A549 (cell line): ENCODE data around the gene IL21. TPM values are rescaled to one million over a fixed set of nuclear protein-coding genes. Genes with fewer than 3 reads are reported as not detected.

ENCODE experiments used
- ATAC-seq, 2 experiments: fragments of 200-7000 bp in 1 of 2; fragments of >200 bp in 1 of 2; cut with Nextera tagmentation in 1 of 2; cut with Tn5 transposase in 1 of 2; 3 replicates each; pipeline versions ENCODE4 v1.8.0 to v1.9.1; 2018 to 2020; ENCODE audit warnings: mild to moderate bottlenecking in 1 of 2, moderate library complexity in 1 of 2
- CTCF ChIA-PET: fragments of 300-600 bp; sonication (Branson Sonifier 250); formaldehyde crosslinking; extraction: SDS; loops from one replicate; lab custom pipeline; 2021; ENCODE audit warnings: antibody characterized with exemption, inconsistent platforms; lab: Yijun Ruan, JAX
- POLR2A ChIA-PET: fragments of 350-600 bp; formaldehyde crosslinking; extraction: SDS; loops from one replicate; lab custom pipeline; 2021; ENCODE audit warnings: antibody characterized with exemption, inconsistent platforms; lab: Yijun Ruan, JAX
- DNase-seq, 2 experiments: peaks; one replicate each; pipeline versions ENCODE4 v3.0.0 to v3.0.0-alpha.2; 2011 to 2016; ENCODE audit warnings: low read depth in 1 of 2, low spot score in 1 of 2
- FAIRE-seq: peaks from 2 replicates; lab custom pipeline; 2011; peaks lifted over from hg19 to GRCh38; lab: Jason Lieb, UNC
- H3K27ac ChIP-seq, 2 experiments: fragments of >200 bp; sonication (Bioruptor Twin); formaldehyde crosslinking; 3 replicates each; pipeline ENCODE4 v1.5.1; 2016 to 2017
- H3K4me1 ChIP-seq: fragments of >200 bp; sonication (Bioruptor Twin); formaldehyde crosslinking; 3 replicates; pipeline ENCODE4 v1.6.1; 2016
- H3K4me2 ChIP-seq: fragments of >200 bp; sonication (Bioruptor Twin); formaldehyde crosslinking; 3 replicates; pipeline ENCODE4 v1.6.1; 2016
- H3K4me3 ChIP-seq: fragments of >200 bp; sonication (Bioruptor Twin); formaldehyde crosslinking; 3 replicates; pipeline ENCODE4 v1.5.1; 2016
- H3K9me3 ChIP-seq: fragments of >200 bp; sonication (Bioruptor Twin); formaldehyde crosslinking; 3 replicates; pipeline ENCODE4 v1.6.1; 2016
- BCL3 ChIP-seq: fragments of >200 bp; sonication (Bioruptor Twin); formaldehyde crosslinking; IDR thresholded peaks from 3 replicates; pipeline ENCODE4 v1.6.1; 2016
- BHLHE40 ChIP-seq: IDR thresholded peaks from 2 replicates; pipeline ENCODE4 v1.6.1; 2012; ENCODE audit warnings: low read depth, low read length, inconsistent platforms
- CBX2 ChIP-seq: fragments of 200-600 bp; sonication (generic); IDR thresholded peaks from 2 replicates; pipeline ENCODE4 v1.6.1; 2016; ENCODE audit warnings: low read depth, mild to moderate bottlenecking, borderline replicate concordance
- CBX8 ChIP-seq: fragments of 200-600 bp; sonication (generic); IDR thresholded peaks from 2 replicates; pipeline ENCODE4 v1.6.1; 2016
- CHD2 ChIP-seq: fragments of 150-350 bp; IDR thresholded peaks from 2 replicates; pipeline ENCODE4 v1.6.1; 2014; ENCODE audit warnings: low read length; ENCODE audit not compliant: partially characterized antibody
- CTCF ChIP-seq: fragments of >200 bp; sonication (Bioruptor Twin); formaldehyde crosslinking; IDR thresholded peaks from 3 replicates; pipeline ENCODE4 v1.5.1; 2016
- E2F6 ChIP-seq: IDR thresholded peaks from 2 replicates; pipeline ENCODE4 v1.6.1; 2012; ENCODE audit warnings: low read depth, borderline replicate concordance
- ELK1 ChIP-seq: fragments of 150-350 bp; IDR thresholded peaks from 2 replicates; pipeline ENCODE4 v1.6.1; 2014; ENCODE audit warnings: low read depth, mild to moderate bottlenecking, low read length
- EP300 ChIP-seq, 2 experiments: fragments of >200 bp; sonication (Bioruptor Twin); formaldehyde crosslinking; IDR thresholded peaks; 2 replicates in 1 of 2; 3 replicates in 1 of 2; pipeline ENCODE4 v1.6.1; 2016 to 2017
- ESRRA ChIP-seq: fragments of 150-350 bp; IDR thresholded peaks from 2 replicates; pipeline ENCODE4 v1.6.1; 2014; ENCODE audit warnings: mild to moderate bottlenecking, low read length, borderline replicate concordance
- FOXS1 ChIP-seq: fragments of 250-450 bp; sonication (Bioruptor Pico); IDR thresholded peaks from 2 replicates; pipeline ENCODE4 v1.5.0; 2020; ENCODE audit warnings: mild to moderate bottlenecking, moderate library complexity
- HDAC2 ChIP-seq: fragments of 200-600 bp; sonication (generic); IDR thresholded peaks from 2 replicates; pipeline ENCODE4 v1.6.1; 2016
- JUN ChIP-seq, 2 experiments: fragments of >200 bp; sonication (Bioruptor Twin); formaldehyde crosslinking; IDR thresholded peaks; 2 replicates in 1 of 2; 3 replicates in 1 of 2; pipeline ENCODE4 v1.6.1; 2016 to 2017
- KDM1A ChIP-seq: fragments of 200-600 bp; sonication (generic); IDR thresholded peaks from 2 replicates; pipeline ENCODE4 v1.6.1; 2016; ENCODE audit warnings: low read depth, mild to moderate bottlenecking
- MAFK ChIP-seq: fragments of 450-650 bp; IDR thresholded peaks from 2 replicates; pipeline ENCODE4 v1.6.1; 2014; ENCODE audit not compliant: partially characterized antibody
- RFX5 ChIP-seq: fragments of 450-650 bp; IDR thresholded peaks from 2 replicates; pipeline ENCODE4 v1.7.1; 2014; ENCODE audit warnings: antibody characterized with exemption, mild to moderate bottlenecking, moderate library complexity
- USF2 ChIP-seq: fragments of 450-650 bp; IDR thresholded peaks from 2 replicates; pipeline ENCODE4 v1.6.1; 2014; ENCODE audit warnings: antibody characterized with exemption
- ZFP36 ChIP-seq: fragments of 450-650 bp; IDR thresholded peaks from 2 replicates; pipeline ENCODE4 v1.6.1; 2014; ENCODE audit warnings: borderline replicate concordance; ENCODE audit not compliant: partially characterized antibody
- ZNF302 ChIP-seq: fragments of 250-450 bp; sonication (Bioruptor Pico); IDR thresholded peaks from 2 replicates; pipeline ENCODE4 v1.9.0; 2021; ENCODE audit warnings: inconsistent platforms, mild to moderate bottlenecking, moderate library complexity
- ZSCAN20 ChIP-seq: fragments of 250-450 bp; sonication (Bioruptor Pico); IDR thresholded peaks from 2 replicates; pipeline ENCODE4 v1.8.0; 2022; ENCODE audit warnings: mild to moderate bottlenecking, moderate library complexity
- WGBS: methylation state at CpG from one replicate; pipeline ENCODE4 v1.1.6; 2017; ENCODE audit errors: missing lambda C conversion rate; 5-methylcytosine and 5-hydroxymethylcytosine counted together
- polyA plus RNA-seq, 4 experiments: library from polyadenylated mRNA; depleted of rRNA in 3 of 4; stranded (reverse); fragments of >200 nt; fragmentation: RNase III in 1 of 4; extraction: RNeasy Plus Mini Kit Qiagen cat#74134 plus additional on column Dnase treatment in 1 of 4; gene quantifications; 2 replicates in 3 of 4; 3 replicates in 1 of 4; pipeline ENCODE4 v1.2.3, GENCODE V29; 2011 to 2017

IL21 gene
- polyA plus RNA-seq, 2 of the 4 experiments (the other 2 are of a cell fraction), result not detected

- POLR2A ChIA-PET, result no interaction called here
- no peak overlapping the region for H3K27ac ChIP-seq
- TF ChIP-seq RFX5 (no peak), CTCF (no peak), CHD2 (no peak), HDAC2 (no peak), BCL3 (no peak), ESRRA (no peak), ZNF302 (no peak), BHLHE40 (no peak), E2F6 (no peak)
- TF ChIP-seq, all 56 proteins: peak for 0
- H3K9me3 ChIP-seq, result no peaks in the 10 kb centered on the region
- FAIRE-seq, result no peak
- H3K4me1 ChIP-seq, result peaks cover 15% of the 10 kb centered on the region
- no peak overlapping the region for H3K4me3 ChIP-seq
- no peak for ATAC-seq
- DNase-seq, result no peak
- H3K4me2 ChIP-seq, result no peak overlapping the region
- CTCF ChIA-PET, result no interaction called here
- 62% methylated on average over 9 of the region's 9 CpGs for WGBS
Observed at GRCh38 chr4:122663814-122664610, 43.1 kb upstream of the IL21 start.

GRCh38 chr4:122663291-122663690 lies 42.4 kb upstream of the IL21 start:
- FAIRE-seq (no peak), ATAC-seq (no peak), DNase-seq (no peak)
- TF ChIP-seq CBX8 (no peak), ELK1 (no peak), BCL3 (no peak), BHLHE40 (no peak), FOXS1 (CRISPR knock-in tag) (no peak)
- Histone ChIP-seq H3K27ac (no peak overlapping the region), H3K4me2 (no peak overlapping the region), H3K4me3 (no peak overlapping the region), H3K9me3 (no peaks in the 10 kb centered on the region), H3K4me1 (peaks cover 15% of the 10 kb centered on the region)
- ChIA-PET POLR2A (no interaction called here), CTCF (no interaction called here)
- 67% methylated on average over 1 of the region's 1 CpG for WGBS

GRCh38 chr4:122662701-122663100 lies 41.8 kb upstream of the IL21 start:
- CTCF ChIA-PET, result no interaction called here

More at GRCh38 chr4:122662701-122663100, 41.8 kb upstream of the IL21 start:
- ATAC-seq (no peak), FAIRE-seq (no peak), DNase-seq (no peak)
- POLR2A ChIA-PET, result no interaction called here
- 31% methylated on average over 2 of the region's 2 CpGs for WGBS
- Histone ChIP-seq H3K9me3 (no peaks in the 10 kb centered on the region; the same call in 2 of the 3 replicates), H3K4me1 (peaks cover 15% of the 10 kb centered on the region), H3K27ac (no peak overlapping the region), H3K4me3 (no peak overlapping the region), H3K4me2 (no peak overlapping the region)
- TF ChIP-seq USF2 (no peak), ZSCAN20 (no peak), ZFP36 (no peak), KDM1A (no peak), MAFK (no peak), JUN (IDR thresholded peaks at IDR 0.05) (no peak), CBX2 (no peak), EP300 (IDR thresholded peaks at IDR 0.05) (no peak)
